ENCODE data around the gene SLIT3.

SLIT3 gene

DNA sequence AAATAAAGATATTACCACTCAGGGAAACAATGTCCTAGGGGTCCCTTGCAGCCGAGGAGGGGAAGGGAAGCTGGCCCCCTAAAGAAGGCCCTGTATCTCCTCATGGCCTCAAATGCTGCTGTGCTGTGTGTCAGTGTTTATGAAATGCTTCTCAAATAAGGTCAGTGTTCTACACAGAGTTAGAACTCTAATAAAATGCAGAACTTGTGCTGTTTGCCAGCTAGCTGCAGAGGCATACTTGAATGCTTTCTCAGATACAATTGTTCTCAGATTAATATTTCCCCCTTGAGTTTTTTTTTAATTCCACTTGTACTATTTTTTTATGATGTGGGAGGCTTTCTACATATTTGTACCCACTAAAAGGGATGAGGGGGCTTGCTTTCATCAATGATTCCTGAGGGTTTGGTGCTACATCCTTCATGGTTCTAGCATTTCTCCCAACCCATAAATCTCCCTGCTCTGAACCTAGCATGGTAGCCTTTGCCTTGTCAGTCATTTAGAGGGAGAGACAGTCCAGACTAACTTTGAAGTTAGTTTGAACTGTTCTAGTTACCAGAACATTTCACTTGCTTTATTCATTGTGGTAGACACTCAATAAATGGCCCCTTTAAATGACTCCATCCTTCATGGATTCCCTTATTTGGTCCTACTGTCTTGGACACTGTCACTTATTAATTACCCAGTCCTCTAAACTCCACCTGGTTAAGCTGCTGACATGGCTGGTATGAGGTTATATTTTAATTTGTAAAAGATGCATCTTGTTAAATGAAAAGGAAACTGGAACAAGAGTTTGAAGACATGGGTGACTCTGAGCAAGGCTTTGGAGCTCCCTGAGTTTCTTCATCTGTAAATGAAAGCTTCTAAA, 12.6 kb downstream of the SLIT3 start:
- Histone ChIP-seq H3K9me3 (ENCODE audit: insufficient read depth, low read length) (no peaks in the 10 kb centered on the region), H4K20me1 (ENCODE audit: low read depth, low read length) (no peaks in the 10 kb centered on the region), H3K79me2 (ENCODE audit: insufficient read depth, low read length) (no peaks in the 10 kb centered on the region), H3K9ac (ENCODE audit: low read length) (no peak overlapping the region), H3F3A (ENCODE audit: insufficient read depth) (no peaks in the 10 kb centered on the region), H3K4me3 (ENCODE audit: insufficient read depth, low read length, poor library complexity, severe bottlenecking) (no peak overlapping the region), H3K9me2 (replicated peaks; ENCODE audit: insufficient read depth, low read length) (no peaks in the 10 kb centered on the region), H3K27me3 (ENCODE audit: low read length) (no peaks in the 10 kb centered on the region), H3K36me3 (ENCODE audit: low read length) (no peaks in the 10 kb centered on the region), H3K27ac (ENCODE audit: low read depth, low read length) (no peak overlapping the region), H2AFZ (ENCODE audit: low read depth, low read length, severe bottlenecking) (no peak overlapping the region), H3K4me2 (ENCODE audit: low read depth, low read length, poor library complexity, severe bottlenecking) (no peak overlapping the region)
- TF ChIP-seq, protein P1, sequence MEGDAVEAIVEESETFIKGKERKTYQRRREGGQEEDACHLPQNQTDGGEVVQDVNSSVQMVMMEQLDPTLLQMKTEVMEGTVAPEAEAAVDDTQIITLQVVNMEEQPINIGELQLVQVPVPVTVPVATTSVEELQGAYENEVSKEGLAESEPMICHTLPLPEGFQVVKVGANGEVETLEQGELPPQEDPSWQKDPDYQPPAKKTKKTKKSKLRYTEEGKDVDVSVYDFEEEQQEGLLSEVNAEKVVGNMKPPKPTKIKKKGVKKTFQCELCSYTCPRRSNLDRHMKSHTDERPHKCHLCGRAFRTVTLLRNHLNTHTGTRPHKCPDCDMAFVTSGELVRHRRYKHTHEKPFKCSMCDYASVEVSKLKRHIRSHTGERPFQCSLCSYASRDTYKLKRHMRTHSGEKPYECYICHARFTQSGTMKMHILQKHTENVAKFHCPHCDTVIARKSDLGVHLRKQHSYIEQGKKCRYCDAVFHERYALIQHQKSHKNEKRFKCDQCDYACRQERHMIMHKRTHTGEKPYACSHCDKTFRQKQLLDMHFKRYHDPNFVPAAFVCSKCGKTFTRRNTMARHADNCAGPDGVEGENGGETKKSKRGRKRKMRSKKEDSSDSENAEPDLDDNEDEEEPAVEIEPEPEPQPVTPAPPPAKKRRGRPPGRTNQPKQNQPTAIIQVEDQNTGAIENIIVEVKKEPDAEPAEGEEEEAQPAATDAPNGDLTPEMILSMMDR (IDR thresholded peaks at IDR 0.05; ENCODE audit: insufficient read depth, low read length, poor library complexity, severe bottlenecking): no peak

DNA sequence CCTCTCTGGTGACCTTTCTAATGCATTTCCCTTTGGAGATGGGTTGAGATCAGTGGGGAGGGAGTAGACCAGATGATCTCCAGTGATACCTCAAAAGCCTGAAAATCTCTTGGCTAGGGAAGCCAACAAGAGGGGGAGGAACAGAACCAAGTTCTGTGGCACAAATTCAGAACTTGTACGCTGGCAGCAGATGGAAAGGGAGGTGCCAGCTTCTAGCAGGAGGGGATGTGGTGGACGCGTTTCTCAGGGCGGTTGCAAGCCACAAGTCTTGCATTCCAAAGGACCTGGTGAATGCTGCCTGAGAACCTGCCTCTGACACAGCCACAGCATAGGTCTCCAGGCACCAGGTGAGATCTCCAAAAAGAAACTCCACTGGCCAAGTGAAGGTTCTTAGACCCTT, 13.4 kb downstream of the SLIT3 start:
- Histone ChIP-seq H3K9ac (ENCODE audit: low read length) (no peak overlapping the region), H3K36me3 (ENCODE audit: low read length) (no peaks in the 10 kb centered on the region), H3K4me3 (ENCODE audit: insufficient read depth, low read length, poor library complexity, severe bottlenecking) (no peak overlapping the region), H3F3A (ENCODE audit: insufficient read depth) (no peaks in the 10 kb centered on the region), H3K27ac (ENCODE audit: low read depth, low read length) (no peak overlapping the region), H3K9me2 (replicated peaks; ENCODE audit: insufficient read depth, low read length) (no peaks in the 10 kb centered on the region), H3K27me3 (ENCODE audit: low read length) (no peaks in the 10 kb centered on the region), H3K9me3 (ENCODE audit: insufficient read depth, low read length) (no peaks in the 10 kb centered on the region), H3K4me2 (ENCODE audit: low read depth, low read length, poor library complexity, severe bottlenecking) (no peak overlapping the region), H2AFZ (ENCODE audit: low read depth, low read length, severe bottlenecking) (no peak overlapping the region), H4K20me1 (ENCODE audit: low read depth, low read length) (no peaks in the 10 kb centered on the region), H3K79me2 (ENCODE audit: insufficient read depth, low read length) (no peaks in the 10 kb centered on the region)
- no peak for TF ChIP-seq EZH2phosphoT487 (conservative IDR thresholded peaks at IDR 0.05; ENCODE audit: low read length)
- TF ChIP-seq, protein P1 (IDR thresholded peaks at IDR 0.05; ENCODE audit: insufficient read depth, low read length, poor library complexity, severe bottlenecking): no peak

DNA sequence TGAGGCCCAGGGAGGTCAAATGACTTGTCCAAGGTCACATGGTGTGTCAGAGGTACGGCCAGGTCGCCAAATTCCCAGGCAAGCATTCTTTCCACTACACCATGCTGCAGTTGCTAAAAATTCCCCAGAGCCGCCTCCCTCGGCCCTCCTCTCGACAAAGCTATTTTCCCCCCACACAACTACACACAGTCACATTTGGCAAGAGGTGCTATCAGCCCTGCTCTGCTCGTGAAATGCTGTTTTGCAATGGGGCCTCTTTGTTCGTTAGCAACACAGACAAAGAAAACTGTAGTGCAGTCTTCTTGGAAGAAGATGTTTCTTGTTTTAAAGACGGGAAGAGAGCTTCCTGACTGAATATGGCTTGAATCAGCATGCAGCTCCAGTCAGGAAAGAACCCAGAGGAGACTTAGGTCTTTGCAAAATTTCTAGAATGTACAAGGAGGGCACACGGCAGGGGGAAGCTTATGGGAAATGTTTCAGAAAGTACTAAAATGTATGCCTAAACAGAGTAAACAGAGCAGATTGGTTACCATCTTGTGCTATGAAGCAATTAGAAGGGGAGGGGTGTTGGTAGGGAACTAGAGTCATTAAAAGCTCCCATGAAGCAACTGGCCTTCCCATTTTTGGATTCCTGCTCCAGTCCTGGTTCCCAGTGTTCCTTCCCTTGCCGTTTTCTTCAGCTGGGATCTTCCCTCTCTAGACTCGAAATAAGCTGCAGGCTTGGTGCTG, 14.2 kb downstream of the SLIT3 start:
- Histone ChIP-seq H4K20me1 (ENCODE audit: low read depth, low read length) (no peaks in the 10 kb centered on the region), H3K79me2 (ENCODE audit: insufficient read depth, low read length) (no peaks in the 10 kb centered on the region)
- TF ChIP-seq EZH2phosphoT487 (conservative IDR thresholded peaks at IDR 0.05; ENCODE audit: low read length): no peak
- TF ChIP-seq, protein P1 (IDR thresholded peaks at IDR 0.05; ENCODE audit: insufficient read depth, low read length, poor library complexity, severe bottlenecking): no peak

More for the DNA sequence above, 14.2 kb downstream of the SLIT3 start:
- Histone ChIP-seq H3K9ac (ENCODE audit: low read length) (no peak overlapping the region), H3K4me2 (ENCODE audit: low read depth, low read length, poor library complexity, severe bottlenecking) (no peak overlapping the region), H3K36me3 (ENCODE audit: low read length) (no peaks in the 10 kb centered on the region), H2AFZ (ENCODE audit: low read depth, low read length, severe bottlenecking) (no peak overlapping the region), H3K27ac (ENCODE audit: low read depth, low read length) (no peak overlapping the region), H3K27me3 (ENCODE audit: low read length) (no peaks in the 10 kb centered on the region), H3K9me2 (replicated peaks; ENCODE audit: insufficient read depth, low read length) (no peaks in the 10 kb centered on the region), H3K9me3 (ENCODE audit: insufficient read depth, low read length) (no peaks in the 10 kb centered on the region), H3F3A (ENCODE audit: insufficient read depth) (no peaks in the 10 kb centered on the region), H3K4me3 (ENCODE audit: insufficient read depth, low read length, poor library complexity, severe bottlenecking) (no peak overlapping the region)

Data from SU-DHL-6 (cell line).